Measurements from ENCODE around the gene AGTRAP.

The AGTRAP gene

GRCh38 chr1:11701551-11701961, 34.4 kb upstream of the AGTRAP start:
- no peak overlapping the region for H2BK12ac ChIP-seq (ENCODE audit: low read length in 2 of 2)
- 89% methylated on average over 15 of the region's 15 CpGs for WGBS
- no peak overlapping the region for H2AK5ac ChIP-seq (ENCODE audit: low read length, severe bottlenecking)

DNA sequence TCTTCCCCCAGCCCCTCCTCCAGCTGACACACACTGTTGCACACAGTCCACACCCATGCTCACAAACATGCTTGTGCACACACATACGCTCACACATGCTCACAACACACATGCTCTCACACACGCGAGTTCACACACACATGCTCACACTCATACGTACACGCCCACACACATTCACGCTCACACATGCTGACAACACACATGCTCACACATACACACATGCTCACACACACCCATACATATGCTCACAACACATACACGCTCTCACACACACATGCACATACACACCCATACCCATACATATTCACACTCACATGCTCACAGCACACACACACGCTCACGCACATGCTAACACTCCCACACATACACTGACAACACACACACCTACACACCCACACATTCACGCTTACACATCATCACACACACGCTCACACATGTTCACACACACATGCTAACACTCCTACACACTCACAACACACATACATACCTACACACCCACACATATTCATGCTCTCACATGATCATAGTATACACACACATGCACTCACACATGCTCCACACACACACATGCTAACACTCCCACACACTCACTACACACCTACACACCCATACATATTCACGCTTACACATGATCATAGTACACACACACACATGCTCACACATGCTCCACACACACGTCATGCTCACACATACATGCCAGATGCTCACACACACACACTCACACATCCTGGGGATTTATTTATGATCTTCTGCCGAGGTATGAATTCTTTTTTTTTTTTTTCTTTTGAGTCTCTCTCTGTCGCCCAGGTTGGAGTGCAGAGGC, 33.7 kb upstream of the AGTRAP start:
- no peaks in the 10 kb centered on the region for H3K4me1 ChIP-seq (ENCODE audit: control insufficient read depth, insufficient read depth, low read depth, low read length)
- no peak overlapping the region for H4K8ac ChIP-seq (ENCODE audit: low read length)
- no peak overlapping the region for H2AK5ac ChIP-seq (ENCODE audit: low read length, severe bottlenecking)
- no peak overlapping the region for H3K4me3 ChIP-seq (ENCODE audit: insufficient read depth in 1 of 2, low read depth in 1 of 2, low read length in 2 of 2)
- no peak overlapping the region for H3K9ac ChIP-seq (ENCODE audit: low read length)
- H3K18ac ChIP-seq (ENCODE audit: low read depth in 1 of 2, low read length in 2 of 2): no peak overlapping the region
- peak overlapping the region in 1 of 2 experiments; percentile 59 for H3K14ac ChIP-seq (ENCODE audit: low read length in 2 of 2)
- H2BK5ac ChIP-seq (ENCODE audit: low read depth, low read length, poor library complexity, severe bottlenecking): no peak overlapping the region
- DNase-seq: no peak
- peaks cover 57 to 89% of the 10 kb centered on the region in 2 experiments for H3K27me3 ChIP-seq (ENCODE audit: control insufficient read depth in 1 of 2, insufficient read depth in 1 of 2, low read length in 2 of 2)
- H3K27ac ChIP-seq (ENCODE audit: low read length, poor library complexity, severe bottlenecking): no peak overlapping the region
- no peaks in the 10 kb centered on the region for H3K9me3 ChIP-seq (ENCODE audit: control insufficient read depth, low read length)
- H2BK12ac ChIP-seq (ENCODE audit: low read length in 2 of 2): no peak overlapping the region
- no peak overlapping the region for H4K91ac ChIP-seq (ENCODE audit: low read length)
- H2AFZ ChIP-seq (ENCODE audit: low read depth, low read length): no peak overlapping the region
- no peaks in the 10 kb centered on the region for H3K36me3 ChIP-seq (ENCODE audit: control insufficient read depth in 1 of 2, insufficient read depth in 2 of 2, low read depth in 1 of 2, low read length in 2 of 2)
- no peak overlapping the region for H3K23ac ChIP-seq (ENCODE audit: low read length in 2 of 2)
- no peak overlapping the region for H3K4ac ChIP-seq (ENCODE audit: low read depth in 1 of 2, low read length in 2 of 2)
- H3K79me1 ChIP-seq (replicated peaks; ENCODE audit: low read length, poor library complexity, severe bottlenecking): no peaks in the 10 kb centered on the region
- H3K4me2 ChIP-seq (ENCODE audit: low read length, poor library complexity, severe bottlenecking): no peak overlapping the region
- H2BK120ac ChIP-seq (ENCODE audit: low read depth, low read length): no peak overlapping the region
- 84% methylated on average over 15 of the region's 15 CpGs for WGBS
- H2BK15ac ChIP-seq (ENCODE audit: low read depth, poor library complexity, severe bottlenecking): no peak overlapping the region

More at GRCh38 chr1:11701551-11701961, 34.4 kb upstream of the AGTRAP start:
- Histone ChIP-seq H3K4me3 (ENCODE audit: insufficient read depth in 1 of 2, low read depth in 1 of 2, low read length in 2 of 2) (no peak overlapping the region), H3K4me1 (ENCODE audit: control insufficient read depth, insufficient read depth, low read depth, low read length) (no peaks in the 10 kb centered on the region), H3K14ac (ENCODE audit: low read length in 2 of 2) (no peak overlapping the region), H3K23ac (ENCODE audit: low read length in 2 of 2) (no peak overlapping the region), H3K4me2 (ENCODE audit: low read length, poor library complexity, severe bottlenecking) (no peak overlapping the region), H3K79me1 (replicated peaks; ENCODE audit: low read length, poor library complexity, severe bottlenecking) (no peaks in the 10 kb centered on the region), H2BK120ac (ENCODE audit: low read depth, low read length) (no peak overlapping the region), H3K27me3 (ENCODE audit: control insufficient read depth in 1 of 2, insufficient read depth in 1 of 2, low read length in 2 of 2) (peaks cover 59 to 90% of the 10 kb centered on the region in 2 experiments), H3K36me3 (ENCODE audit: control insufficient read depth in 1 of 2, insufficient read depth in 2 of 2, low read depth in 1 of 2, low read length in 2 of 2) (no peaks in the 10 kb centered on the region), H2BK15ac (ENCODE audit: low read depth, poor library complexity, severe bottlenecking) (no peak overlapping the region), H3K27ac (ENCODE audit: low read length, poor library complexity, severe bottlenecking) (no peak overlapping the region), H4K91ac (ENCODE audit: low read length) (no peak overlapping the region), H4K8ac (ENCODE audit: low read length) (no peak overlapping the region), H3K18ac (ENCODE audit: low read depth in 1 of 2, low read length in 2 of 2) (no peak overlapping the region), H2AFZ (ENCODE audit: low read depth, low read length) (no peak overlapping the region), H3K4ac (ENCODE audit: low read depth in 1 of 2, low read length in 2 of 2) (no peak overlapping the region), H2BK5ac (ENCODE audit: low read depth, low read length, poor library complexity, severe bottlenecking) (no peak overlapping the region), H3K9me3 (ENCODE audit: control insufficient read depth, low read length) (no peaks in the 10 kb centered on the region), H3K9ac (ENCODE audit: low read length) (no peak overlapping the region)
- DNase-seq: no peak

- no peak overlapping the region for H4K8ac ChIP-seq (ENCODE audit: low read length)
- H3K79me1 ChIP-seq (replicated peaks; ENCODE audit: low read length, poor library complexity, severe bottlenecking): no peaks in the 10 kb centered on the region
- no peak overlapping the region for H2AFZ ChIP-seq (ENCODE audit: low read depth, low read length)
- no peak overlapping the region for H3K18ac ChIP-seq (ENCODE audit: low read depth in 1 of 2, low read length in 2 of 2)
- no peaks in the 10 kb centered on the region for H3K36me3 ChIP-seq (ENCODE audit: control insufficient read depth in 1 of 2, insufficient read depth in 2 of 2, low read depth in 1 of 2, low read length in 2 of 2)
- WGBS: 78% methylated on average over 8 of the region's 8 CpGs
- H4K91ac ChIP-seq (ENCODE audit: low read length): no peak overlapping the region
- no peak overlapping the region for H3K4me2 ChIP-seq (ENCODE audit: low read length, poor library complexity, severe bottlenecking)
- H3K4me1 ChIP-seq (ENCODE audit: control insufficient read depth, insufficient read depth, low read depth, low read length): no peaks in the 10 kb centered on the region
- no peak overlapping the region for H3K27ac ChIP-seq (ENCODE audit: low read length, poor library complexity, severe bottlenecking)
- no peak overlapping the region for H2BK15ac ChIP-seq (ENCODE audit: low read depth, poor library complexity, severe bottlenecking)
- peaks cover 51 to 89% of the 10 kb centered on the region in 2 experiments for H3K27me3 ChIP-seq (ENCODE audit: control insufficient read depth in 1 of 2, insufficient read depth in 1 of 2, low read length in 2 of 2)
- no peak overlapping the region for H3K4ac ChIP-seq (ENCODE audit: low read depth in 1 of 2, low read length in 2 of 2)
- H3K14ac ChIP-seq (ENCODE audit: low read length in 2 of 2): peak overlapping the region in 1 of 2 experiments; percentile 21
- H2BK12ac ChIP-seq (ENCODE audit: low read length in 2 of 2): no peak overlapping the region
- no peak overlapping the region for H3K4me3 ChIP-seq (ENCODE audit: insufficient read depth in 1 of 2, low read depth in 1 of 2, low read length in 2 of 2)
- no peak overlapping the region for H2BK120ac ChIP-seq (ENCODE audit: low read depth, low read length)
- DNase-seq: no peak
- H3K9ac ChIP-seq (ENCODE audit: low read length): no peak overlapping the region
- H2BK5ac ChIP-seq (ENCODE audit: low read depth, low read length, poor library complexity, severe bottlenecking): no peak overlapping the region
- no peaks in the 10 kb centered on the region for H3K9me3 ChIP-seq (ENCODE audit: control insufficient read depth, low read length)
- no peak overlapping the region for H3K23ac ChIP-seq (ENCODE audit: low read length in 2 of 2)
- H2AK5ac ChIP-seq (ENCODE audit: low read length, severe bottlenecking): no peak overlapping the region
These were observed 32.4 kb upstream of the AGTRAP start for GRCh38 chr1:11703357-11704193.

DNA sequence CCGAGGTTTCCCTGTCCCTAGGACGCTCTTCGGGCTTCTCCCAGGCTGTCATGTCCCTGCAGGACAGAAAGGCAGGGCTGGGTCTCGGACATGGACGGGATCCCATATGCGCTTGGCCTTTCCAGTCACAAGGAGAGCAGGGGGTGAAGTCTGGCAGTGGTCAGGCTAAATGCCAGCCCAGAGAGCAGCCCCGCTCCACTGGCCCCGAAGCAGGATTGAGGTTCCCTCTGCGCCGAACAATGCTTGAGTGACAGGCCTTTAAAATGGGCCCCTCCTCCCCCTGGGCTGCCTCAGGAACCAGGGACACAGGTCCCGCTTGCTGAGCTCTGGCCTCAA, 31.8 kb upstream of the AGTRAP start:
- Histone ChIP-seq H2AK5ac (ENCODE audit: low read length, severe bottlenecking) (no peak overlapping the region), H2BK15ac (ENCODE audit: low read depth, poor library complexity, severe bottlenecking) (no peak overlapping the region), H3K27me3 (ENCODE audit: control insufficient read depth in 1 of 2, insufficient read depth in 1 of 2, low read length in 2 of 2) (peaks cover 46 to 89% of the 10 kb centered on the region in 2 experiments), H3K23ac (ENCODE audit: low read length in 2 of 2) (no peak overlapping the region), H4K8ac (ENCODE audit: low read length) (no peak overlapping the region), H2BK12ac (ENCODE audit: low read length in 2 of 2) (no peak overlapping the region), H3K9ac (ENCODE audit: low read length) (no peak overlapping the region), H3K4me1 (ENCODE audit: control insufficient read depth, insufficient read depth, low read depth, low read length) (no peaks in the 10 kb centered on the region), H4K91ac (ENCODE audit: low read length) (no peak overlapping the region), H2AFZ (ENCODE audit: low read depth, low read length) (no peak overlapping the region), H3K9me3 (ENCODE audit: control insufficient read depth, low read length) (no peaks in the 10 kb centered on the region), H3K4me3 (ENCODE audit: insufficient read depth in 1 of 2, low read depth in 1 of 2, low read length in 2 of 2) (no peak overlapping the region), H3K4me2 (ENCODE audit: low read length, poor library complexity, severe bottlenecking) (no peak overlapping the region), H2BK120ac (ENCODE audit: low read depth, low read length) (no peak overlapping the region), H3K14ac (ENCODE audit: low read length in 2 of 2) (no peak overlapping the region), H3K36me3 (ENCODE audit: control insufficient read depth in 1 of 2, insufficient read depth in 2 of 2, low read depth in 1 of 2, low read length in 2 of 2) (no peaks in the 10 kb centered on the region), H3K18ac (ENCODE audit: low read depth in 1 of 2, low read length in 2 of 2) (no peak overlapping the region), H3K4ac (ENCODE audit: low read depth in 1 of 2, low read length in 2 of 2) (no peak overlapping the region), H3K27ac (ENCODE audit: low read length, poor library complexity, severe bottlenecking) (no peak overlapping the region), H3K79me1 (replicated peaks; ENCODE audit: low read length, poor library complexity, severe bottlenecking) (no peaks in the 10 kb centered on the region), H2BK5ac (ENCODE audit: low read depth, low read length, poor library complexity, severe bottlenecking) (no peak overlapping the region)
- WGBS: 67% methylated on average over 11 of the region's 11 CpGs
- no peak for DNase-seq
